Measurements from ENCODE around the gene NRM.
A peak's percentile ranks its signal among the peaks of the same experiment; 100 is the strongest.

Gene NRM

GRCh38 chr6:30688569-30688968 lies 2.2 kb downstream of the NRM start:
- no peak for DNase-seq (ENCODE audit: low spot score)

GRCh38 chr6:30687659-30688431 lies 2.9 kb downstream of the NRM start:
- no peak for DNase-seq (ENCODE audit: low spot score)

GRCh38 chr6:30686908-30687658 lies 3.7 kb downstream of the NRM start:
- DNase-seq (ENCODE audit: low spot score), result peak; percentile 50

GRCh38 chr6:30686009-30686907 lies 4.5 kb downstream of the NRM start, which contains the start of gene PPP1R18:
TSS of gene PPP1R18 (minus strand) at chr6:30686645. CDS start at chr6:30686018, 627 bp downstream.
- peak; percentile 32 for DNase-seq (ENCODE audit: low spot score)

GRCh38 chr6:30685157-30686008 lies 5.4 kb downstream of the NRM start:
- no peak for DNase-seq (ENCODE audit: low spot score)

GRCh38 chr6:30684386-30685156 lies 6.2 kb downstream of the NRM start:
- peak; percentile 32 for DNase-seq (ENCODE audit: low spot score)

GRCh38 chr6:30683980-30684338 lies 6.8 kb downstream of the NRM start:
- DNase-seq (ENCODE audit: low spot score), result no peak

- DNase-seq (ENCODE audit: low spot score), result peak; percentile 23
Observed at GRCh38 chr6:30683183-30683979, 7.4 kb downstream of the NRM start.

GRCh38 chr6:30682143-30683117 lies 8.4 kb downstream of the NRM start:
- DNase-seq (ENCODE audit: low spot score), result peak; percentile 76

- no peak for DNase-seq (ENCODE audit: low spot score)
Observed at GRCh38 chr6:30681766-30682142, 9.0 kb downstream of the NRM start.

GRCh38 chr6:30679765-30680535 lies 10.8 kb downstream of the NRM start:
- DNase-seq (ENCODE audit: low spot score), result no peak

GRCh38 chr6:30678964-30679726 lies 11.6 kb downstream of the NRM start:
- peak; percentile 75 for DNase-seq (ENCODE audit: low spot score)

GRCh38 chr6:30676660-30677285 lies 14.0 kb downstream of the NRM start:
- DNase-seq (ENCODE audit: low spot score), result no peak

- peak; percentile 93 for DNase-seq (ENCODE audit: low spot score)
Observed at GRCh38 chr6:30672445-30673253, 18.1 kb downstream of the NRM start, which contains the start of gene DHX16. TSS of gene DHX16 (minus strand) at chr6:30673006. CDS start at chr6:30672841, 165 bp downstream.

GRCh38 chr6:30670760-30671527 lies 19.8 kb downstream of the NRM start:
- DNase-seq (ENCODE audit: low spot score), result no peak

All from pons (tissue), 1 donor.